Esophagus muscularis mucosa (tissue), 4 donors: ENCODE results near the gene UCHL5. TPM values are rescaled to one million over a fixed set of nuclear protein-coding genes. Genes with fewer than 3 reads are reported as not detected.

ENCODE experiments used
- DNase-seq: peaks from one replicate; pipeline ENCODE4 v3.0.0-alpha.2; 2017; ENCODE audit errors: extremely low spot score
- H3K27ac ChIP-seq, 4 donors: fragments of 200-600 bp; sonication (generic); replicated peaks in 1 of 4; 1 replicate in 3 of 4; 2 replicates in 1 of 4; pipeline ENCODE4 v1.5.1; 2016 to 2019; ENCODE audit warnings: mild to moderate bottlenecking in 1 of 4
- H3K27me3 ChIP-seq, 4 donors: fragments of 200-600 bp; sonication (generic); one replicate each; pipeline versions ENCODE4 v1.5.1 to v1.6.0; 2016 to 2019
- H3K36me3 ChIP-seq, 4 donors: fragments of 200-600 bp; sonication (generic); one replicate each; pipeline ENCODE4 v1.5.1; 2016 to 2019
- H3K4me1 ChIP-seq, 4 donors: fragments of 200-600 bp; sonication (generic); one replicate each; pipeline ENCODE4 v1.5.1; 2016 to 2019
- H3K4me3 ChIP-seq, 4 donors: fragments of 200-600 bp; sonication (generic); 1 replicate in 2 of 4; 2 replicates in 2 of 4; pipeline ENCODE4 v1.5.1; 2016 to 2019; ENCODE audit warnings: mild to moderate bottlenecking in 4 of 4, moderate library complexity in 1 of 4
- H3K9me3 ChIP-seq, 4 donors: fragments of 200-600 bp; sonication (generic); 1 replicate in 3 of 4; 2 replicates in 1 of 4; pipeline ENCODE4 v1.5.1; 2016 to 2019
- EP300 ChIP-seq: sonication (generic); formaldehyde crosslinking; IDR thresholded peaks from one replicate; pipeline ENCODE4 v1.6.1; 2017; ENCODE audit warnings: antibody characterized with exemption
- POLR2A ChIP-seq: fragments of 450-650 bp; IDR thresholded peaks from one replicate; pipeline ENCODE4 v1.6.1; 2017; ENCODE audit warnings: antibody characterized with exemption, moderate library complexity, mild to moderate bottlenecking, low read depth
- POLR2AphosphoS5 ChIP-seq, 2 donors: sonication (generic); formaldehyde crosslinking; IDR thresholded peaks; one replicate each; pipeline ENCODE4 v1.6.1; 2017; ENCODE audit warnings: antibody characterized with exemption in 2 of 2
- WGBS: methylation state at CpG from one replicate; pipeline ENCODE4 v1.1.5; 2018; 5-methylcytosine and 5-hydroxymethylcytosine counted together
- intact Hi-C: fragments of 100-400 bp; cut with DNase I; formaldehyde crosslinking; loops from one replicate; pipeline ENCODE4 v1.15.1; 2023
- total RNA-seq, 4 donors: library from RNA; depleted of rRNA; stranded (reverse); fragments of >200 nt; gene quantifications; one replicate each; pipeline versions ENCODE4 v1.1.0 to v1.2.1, GENCODE V29; 2016
- TF ChIP-seq, protein P1 (sequence below), 3 experiments: fragments of 200-600 bp in 2 of 3; fragments of 450-650 bp in 1 of 3; sonication (generic) in 2 of 3; IDR thresholded peaks; one replicate each; pipeline ENCODE4 v1.5.1; 2017 to 2019; ENCODE audit warnings: antibody characterized with exemption in 3 of 3, mild to moderate bottlenecking in 2 of 3, moderate library complexity in 1 of 3

The UCHL5 gene
- total RNA-seq, 4 donors from 2014 or later, result 24.0 to 33.8 (median 28.8) TPM

DNA sequence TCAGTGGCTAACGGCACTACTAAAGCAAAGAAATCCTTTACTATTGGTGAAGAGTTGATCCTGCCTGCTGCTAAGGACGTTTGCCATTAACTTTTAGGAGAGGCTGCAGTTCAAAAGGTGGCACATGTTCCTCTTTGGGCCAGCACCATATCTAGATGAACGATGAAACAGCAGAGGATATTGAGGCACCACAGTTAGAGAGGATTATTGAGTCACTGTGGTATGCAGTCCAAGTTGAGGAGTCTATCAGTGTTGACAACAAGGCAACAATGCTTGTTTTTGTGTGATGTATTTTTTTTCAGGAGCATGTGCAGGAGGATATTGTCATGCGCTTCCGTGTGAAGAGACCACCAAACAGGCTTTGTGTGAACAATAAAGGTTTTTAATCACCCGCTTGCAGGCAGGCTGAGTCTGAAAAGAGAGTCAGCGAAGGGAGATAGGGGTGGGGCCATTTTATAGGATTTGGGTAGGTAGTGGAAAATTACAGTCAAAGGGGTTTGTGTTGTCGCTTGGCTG is 80.9 kb downstream of the UCHL5 start:
- no peak for TF ChIP-seq POLR2AphosphoS5 (IDR thresholded peaks at IDR 0.05)
- TF ChIP-seq, protein P1, sequence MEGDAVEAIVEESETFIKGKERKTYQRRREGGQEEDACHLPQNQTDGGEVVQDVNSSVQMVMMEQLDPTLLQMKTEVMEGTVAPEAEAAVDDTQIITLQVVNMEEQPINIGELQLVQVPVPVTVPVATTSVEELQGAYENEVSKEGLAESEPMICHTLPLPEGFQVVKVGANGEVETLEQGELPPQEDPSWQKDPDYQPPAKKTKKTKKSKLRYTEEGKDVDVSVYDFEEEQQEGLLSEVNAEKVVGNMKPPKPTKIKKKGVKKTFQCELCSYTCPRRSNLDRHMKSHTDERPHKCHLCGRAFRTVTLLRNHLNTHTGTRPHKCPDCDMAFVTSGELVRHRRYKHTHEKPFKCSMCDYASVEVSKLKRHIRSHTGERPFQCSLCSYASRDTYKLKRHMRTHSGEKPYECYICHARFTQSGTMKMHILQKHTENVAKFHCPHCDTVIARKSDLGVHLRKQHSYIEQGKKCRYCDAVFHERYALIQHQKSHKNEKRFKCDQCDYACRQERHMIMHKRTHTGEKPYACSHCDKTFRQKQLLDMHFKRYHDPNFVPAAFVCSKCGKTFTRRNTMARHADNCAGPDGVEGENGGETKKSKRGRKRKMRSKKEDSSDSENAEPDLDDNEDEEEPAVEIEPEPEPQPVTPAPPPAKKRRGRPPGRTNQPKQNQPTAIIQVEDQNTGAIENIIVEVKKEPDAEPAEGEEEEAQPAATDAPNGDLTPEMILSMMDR (IDR thresholded peaks at IDR 0.05), result no peak
- TF ChIP-seq EP300, result no peak
- no peak for TF ChIP-seq POLR2A
- intact Hi-C loops, result no loop called here
- H3K4me3 ChIP-seq, result no peak overlapping the region
- H3K27ac ChIP-seq, result no peak overlapping the region
- H3K36me3 ChIP-seq, result no peaks in the 10 kb centered on the region
- no peaks in the 10 kb centered on the region for H3K4me1 ChIP-seq
- no peaks in the 10 kb centered on the region for H3K27me3 ChIP-seq
- DNase-seq, result no peak
- H3K9me3 ChIP-seq, result no peaks in the 10 kb centered on the region
- WGBS, result 92% methylated on average over 8 of the region's 8 CpGs

DNA sequence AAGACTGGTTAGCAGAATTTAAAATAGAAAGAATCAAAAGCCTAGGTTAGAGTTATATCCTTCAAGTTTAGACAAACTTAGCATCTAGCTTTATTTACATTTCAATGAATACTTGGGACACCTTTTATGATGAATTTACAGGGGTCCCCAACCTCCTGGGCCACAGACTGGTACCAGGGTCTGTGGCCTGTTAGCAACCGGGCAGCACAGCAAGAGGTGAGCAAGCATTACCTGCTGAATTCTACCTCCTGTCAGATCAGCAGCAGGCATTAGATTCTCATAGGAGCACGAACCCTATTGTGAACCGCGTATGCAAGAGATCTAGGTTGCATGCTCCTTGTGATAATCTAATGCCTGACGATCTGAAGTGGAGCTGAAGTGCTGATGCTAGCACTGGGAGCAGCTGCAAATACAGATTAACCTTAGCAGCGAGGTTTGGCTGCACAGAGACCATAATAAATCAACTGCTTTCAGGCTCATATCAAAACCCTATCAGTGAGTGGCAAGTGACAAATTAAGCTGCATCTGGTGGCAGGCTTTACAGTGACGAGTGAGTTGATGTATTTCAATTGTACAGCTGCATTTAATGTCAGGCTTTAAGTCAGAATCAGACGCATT is 82.0 kb downstream of the UCHL5 start:
- no peak for TF ChIP-seq POLR2AphosphoS5 (IDR thresholded peaks at IDR 0.05)
- TF ChIP-seq POLR2A, result no peak
- TF ChIP-seq, protein P1 (IDR thresholded peaks at IDR 0.05), result no peak
- TF ChIP-seq EP300, result no peak
- intact Hi-C loops, result no loop called here
- Histone ChIP-seq H3K27ac (no peak overlapping the region), H3K9me3 (no peaks in the 10 kb centered on the region), H3K4me1 (no peaks in the 10 kb centered on the region), H3K36me3 (no peaks in the 10 kb centered on the region), H3K4me3 (no peak overlapping the region), H3K27me3 (no peaks in the 10 kb centered on the region)
- WGBS, result 85% methylated on average over 8 of the region's 8 CpGs
- no peak for DNase-seq

DNA sequence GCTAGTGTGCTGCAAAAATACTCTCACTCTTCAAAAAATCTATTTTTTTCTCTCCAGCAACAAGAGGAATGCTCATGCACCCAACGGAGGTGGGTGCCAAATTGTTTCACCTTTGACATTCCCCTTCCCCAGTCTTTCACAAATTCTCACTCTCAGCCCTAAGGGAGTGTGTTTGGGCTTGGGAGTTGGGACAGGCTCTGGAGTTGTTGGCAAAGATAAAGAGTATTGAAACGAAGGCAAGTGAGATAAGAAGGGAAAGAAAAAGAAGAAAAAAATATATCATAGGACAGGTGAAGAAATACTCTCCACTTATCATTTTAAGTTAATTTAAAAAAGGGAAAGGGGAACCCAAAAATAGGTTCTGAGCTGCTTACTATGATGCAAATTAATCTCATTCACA is 82.6 kb downstream of the UCHL5 start:
- WGBS, result 32% methylated on average over 2 of the region's 2 CpGs
- intact Hi-C loops, result no loop called here
- H3K4me1 ChIP-seq, result no peaks in the 10 kb centered on the region
- H3K36me3 ChIP-seq, result no peaks in the 10 kb centered on the region
- no peak overlapping the region for H3K27ac ChIP-seq
- H3K4me3 ChIP-seq, result no peak overlapping the region
- DNase-seq, result no peak
- H3K9me3 ChIP-seq, result no peaks in the 10 kb centered on the region
- H3K27me3 ChIP-seq, result no peaks in the 10 kb centered on the region
- TF ChIP-seq EP300, result no peak
- TF ChIP-seq POLR2AphosphoS5 (IDR thresholded peaks at IDR 0.05), result no peak
- no peak for TF ChIP-seq POLR2A
- TF ChIP-seq, protein P1 (IDR thresholded peaks at IDR 0.05), result no peak

DNA sequence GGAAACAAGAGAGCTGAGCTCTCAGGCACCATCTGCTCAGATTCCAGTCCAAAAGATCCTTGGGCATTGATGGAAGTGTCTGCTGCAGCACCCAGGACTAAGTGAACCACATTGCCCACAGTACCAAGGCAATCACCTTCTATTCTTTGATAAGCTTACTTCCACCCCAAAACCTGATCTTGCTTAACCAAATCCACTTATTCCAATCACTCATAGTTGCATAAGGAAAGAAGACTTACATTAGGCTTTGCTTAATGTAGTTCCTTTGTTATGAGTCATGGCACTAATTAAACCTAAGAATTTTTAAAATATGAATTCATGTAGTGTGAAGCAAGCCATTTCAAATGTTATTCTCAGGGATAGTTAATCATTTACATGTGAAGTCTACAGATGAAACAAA is 84.5 kb downstream of the UCHL5 start:
- Histone ChIP-seq H3K4me1 (no peaks in the 10 kb centered on the region), H3K9me3 (no peaks in the 10 kb centered on the region), H3K27me3 (no peaks in the 10 kb centered on the region), H3K36me3 (no peaks in the 10 kb centered on the region), H3K4me3 (no peak overlapping the region), H3K27ac (no peak overlapping the region)
- no peak for DNase-seq
- TF ChIP-seq POLR2AphosphoS5 (IDR thresholded peaks at IDR 0.05) (no peak), EP300 (no peak), POLR2A (no peak)
- TF ChIP-seq, protein P1 (IDR thresholded peaks at IDR 0.05), result no peak
- intact Hi-C loops, result no loop called here

DNA sequence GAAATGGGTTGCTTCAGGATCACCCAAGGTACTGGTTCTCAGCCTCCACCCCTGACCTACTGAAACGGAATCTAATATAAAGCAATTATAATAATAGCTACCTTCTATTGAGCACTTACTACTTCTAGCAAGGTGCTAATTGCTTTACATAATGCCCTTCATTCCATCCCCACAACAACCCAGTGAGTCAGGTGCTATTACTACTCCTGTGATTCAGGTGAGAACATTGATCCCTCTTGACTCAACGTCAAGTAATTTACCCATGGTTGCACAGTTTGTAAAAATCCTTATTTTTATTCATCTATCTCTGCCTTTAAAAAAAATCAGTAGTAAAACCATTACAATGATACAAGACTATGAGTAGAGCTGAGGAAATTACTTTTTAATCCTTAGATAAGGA is 85.2 kb downstream of the UCHL5 start:
- intact Hi-C loops, result no loop called here
- H3K27me3 ChIP-seq, result no peaks in the 10 kb centered on the region
- H3K9me3 ChIP-seq, result no peaks in the 10 kb centered on the region
- no peak for DNase-seq
- WGBS, result 92% methylated on average over 2 of the region's 2 CpGs
- no peak overlapping the region for H3K4me3 ChIP-seq
- no peak overlapping the region for H3K27ac ChIP-seq
- no peaks in the 10 kb centered on the region for H3K4me1 ChIP-seq
- no peaks in the 10 kb centered on the region for H3K36me3 ChIP-seq
- TF ChIP-seq, protein P1 (IDR thresholded peaks at IDR 0.05), result no peak
- TF ChIP-seq EP300 (no peak), POLR2A (no peak), POLR2AphosphoS5 (IDR thresholded peaks at IDR 0.05) (no peak)
